Measurements from ENCODE around the gene SLC4A4. TPM values are rescaled to one million over a fixed set of nuclear protein-coding genes. Genes with fewer than 3 reads are reported as not detected.

Gene SLC4A4
- polyA plus RNA-seq, 3 donors = 72.6 to 73.7 (median 72.6) TPM

DNA sequence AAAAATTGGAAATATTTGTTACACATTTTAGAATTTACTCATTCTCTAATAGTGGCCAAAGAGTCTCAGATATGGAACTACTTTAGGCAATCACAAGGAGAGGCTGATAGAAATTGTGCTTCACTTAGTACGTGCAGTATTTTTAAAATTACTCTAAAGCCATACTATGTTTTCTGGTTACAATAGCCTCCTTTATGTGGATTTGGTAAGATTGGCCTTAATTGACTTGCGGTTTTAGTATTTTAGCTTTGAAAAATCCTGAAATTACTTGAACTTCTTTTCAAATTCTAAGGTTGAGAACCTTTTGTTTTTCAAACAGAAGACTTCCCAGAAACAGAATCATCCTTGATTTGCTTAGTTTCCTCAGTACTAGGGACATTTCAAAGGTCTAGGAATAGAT is 215.2 kb downstream of the SLC4A4 start:
- DNase-seq (ENCODE audit: extremely low read depth in 1 of 11, low read depth in 9 of 11, low spot score in 4 of 11) = no peak

DNA sequence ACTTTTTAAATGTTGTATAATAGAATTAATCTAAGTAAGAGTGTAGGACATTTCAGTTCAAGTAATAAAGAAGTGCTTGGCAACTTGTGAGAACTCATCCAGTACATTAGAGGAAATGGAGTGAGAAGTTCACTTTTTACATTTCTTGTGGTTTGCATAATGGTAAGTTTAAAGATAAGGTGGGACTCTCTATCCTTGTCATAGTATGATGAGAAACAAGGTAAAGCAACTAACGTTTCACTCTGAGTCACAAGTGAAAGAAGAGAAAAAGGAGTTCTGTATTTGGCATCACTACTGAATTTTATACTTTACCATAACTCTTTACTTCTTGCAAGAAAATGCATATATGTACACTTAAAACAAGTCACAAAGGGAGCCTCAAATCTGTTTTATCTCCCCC is 219.4 kb downstream of the SLC4A4 start:
- DNase-seq (ENCODE audit: extremely low read depth in 1 of 11, low read depth in 9 of 11, low spot score in 4 of 11) = no peak

DNA sequence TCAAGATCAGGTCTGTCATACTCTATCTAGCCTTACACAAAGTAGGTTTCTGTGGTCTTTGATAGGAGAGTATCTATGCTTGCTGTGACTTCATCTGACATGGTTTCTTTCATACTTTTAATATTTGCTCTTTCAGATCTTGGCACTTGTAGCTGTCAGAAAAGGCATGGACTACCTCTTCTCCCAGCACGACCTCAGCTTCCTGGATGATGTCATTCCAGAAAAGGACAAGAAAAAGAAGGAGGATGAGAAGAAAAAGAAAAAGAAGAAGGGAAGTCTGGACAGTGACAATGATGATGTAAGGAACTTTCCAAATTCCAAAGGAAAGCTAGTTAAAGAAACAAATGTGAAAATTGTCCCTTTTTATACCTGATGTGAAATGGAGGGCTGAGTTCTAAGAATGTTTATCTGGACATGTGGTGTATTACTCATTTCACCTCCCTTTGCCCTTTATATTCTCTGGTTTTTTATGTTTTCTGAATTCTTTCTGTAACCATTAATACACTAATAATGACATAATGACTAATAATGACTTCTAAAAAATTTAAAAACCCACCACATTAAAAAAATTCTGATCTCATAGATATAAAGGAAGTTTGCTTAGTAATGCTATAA is 221.2 kb downstream of the SLC4A4 start:
- no peak for DNase-seq (ENCODE audit: extremely low read depth in 1 of 11, low read depth in 9 of 11, low spot score in 4 of 11)

DNA sequence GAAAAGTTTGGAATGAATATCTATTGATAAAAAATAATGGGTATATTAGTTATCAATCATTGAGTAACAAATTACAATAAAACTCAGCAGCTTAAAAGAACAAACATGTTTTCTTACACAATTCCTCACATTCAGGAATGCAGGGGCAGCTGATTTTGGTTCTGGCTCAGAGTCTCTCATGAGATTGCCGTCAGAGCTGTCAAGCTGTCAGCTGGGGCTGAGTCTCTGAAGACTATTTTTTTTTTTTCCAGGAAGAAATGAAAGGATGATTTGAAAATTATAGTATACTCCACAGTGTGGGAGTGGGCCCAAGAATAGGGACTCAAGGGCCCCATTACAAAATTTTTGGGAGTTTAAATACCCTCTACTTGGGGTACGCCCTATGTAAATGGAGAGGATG is 226.0 kb downstream of the SLC4A4 start:
- no peak for DNase-seq (ENCODE audit: extremely low read depth in 1 of 11, low read depth in 9 of 11, low spot score in 4 of 11)

DNA sequence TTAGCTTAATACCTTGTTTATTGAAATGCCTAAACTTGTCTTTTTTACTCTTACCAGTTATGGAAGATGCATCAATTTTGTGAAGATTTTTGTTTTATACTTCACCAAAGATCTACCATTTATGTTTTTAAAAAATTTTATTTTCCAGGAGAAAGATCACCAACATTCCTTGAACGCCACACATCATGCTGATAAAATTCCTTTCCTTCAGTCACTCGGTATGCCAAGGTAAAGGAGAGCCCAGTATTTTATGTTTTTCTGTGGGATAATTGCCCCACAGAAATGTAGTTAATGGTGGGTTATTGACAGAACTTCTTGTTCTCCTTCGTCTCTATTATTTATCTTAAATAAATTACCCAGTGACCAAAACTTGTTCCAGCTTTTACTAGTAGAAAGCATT is 228.0 kb downstream of the SLC4A4 start:
- no peak for DNase-seq (ENCODE audit: extremely low read depth in 1 of 11, low read depth in 9 of 11, low spot score in 4 of 11)

DNA sequence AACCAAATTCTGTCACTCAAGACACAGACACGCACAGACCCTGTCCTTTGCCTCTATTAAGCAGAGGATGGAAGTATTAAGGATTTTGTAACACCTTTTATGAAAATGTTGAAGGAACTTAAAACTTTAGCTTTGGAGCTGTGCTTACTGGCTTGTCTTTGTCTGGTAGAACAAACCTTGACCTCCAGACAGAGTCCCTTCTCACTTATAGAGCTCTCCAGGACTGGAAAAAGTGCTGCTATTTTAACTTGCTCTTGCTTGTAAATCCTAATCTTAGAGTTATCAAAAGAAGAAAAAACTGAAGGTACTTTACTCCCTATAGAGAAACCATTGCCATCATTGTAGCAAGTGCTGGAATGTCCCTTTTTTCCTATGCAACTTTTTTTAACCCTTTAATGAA is 229.3 kb downstream of the SLC4A4 start:
- DNase-seq (ENCODE audit: extremely low read depth in 1 of 11, low read depth in 9 of 11, low spot score in 4 of 11) = no peak

DNA sequence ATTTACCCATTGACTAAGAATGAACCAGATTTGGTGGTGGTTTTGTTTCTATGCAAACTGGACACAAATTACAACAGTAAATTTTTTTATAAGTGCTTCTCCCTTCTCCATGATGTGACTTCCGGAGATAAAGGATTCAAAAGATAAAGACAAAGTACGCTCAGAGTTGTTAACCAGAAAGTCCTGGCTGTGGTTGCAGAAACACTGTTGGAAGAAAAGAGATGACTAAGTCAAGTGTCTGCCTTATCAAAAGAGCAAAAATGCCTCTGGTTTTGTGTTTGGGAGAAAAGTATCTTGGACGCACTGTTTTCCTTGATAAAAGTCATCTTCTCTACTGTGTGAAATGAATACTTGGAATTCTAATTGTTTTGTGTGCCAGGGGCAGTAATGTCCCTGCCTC is 231.7 kb downstream of the SLC4A4 start:
- DNase-seq (ENCODE audit: extremely low read depth in 1 of 11, low read depth in 9 of 11, low spot score in 4 of 11) = no peak

DNA sequence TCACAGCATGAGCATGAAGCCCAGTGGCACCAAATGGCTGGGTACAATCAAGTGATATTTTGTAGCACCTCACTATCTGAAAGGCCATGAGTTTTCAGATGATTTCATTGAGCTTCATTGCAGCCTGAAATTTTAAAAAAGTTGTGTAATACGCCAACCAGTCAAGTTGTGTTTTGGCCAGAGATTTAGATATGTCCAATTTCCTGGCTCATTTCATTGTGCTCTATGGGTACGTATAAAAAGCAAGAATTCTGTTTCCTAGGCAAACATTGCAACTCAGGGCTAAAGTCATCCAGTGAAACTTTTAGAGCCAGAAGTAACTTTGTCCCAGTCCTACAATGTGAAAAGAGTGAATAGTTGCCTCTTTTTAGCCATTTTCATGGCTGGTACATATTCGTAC is 232.5 kb downstream of the SLC4A4 start:
- no peak for DNase-seq (ENCODE audit: extremely low read depth in 1 of 11, low read depth in 9 of 11, low spot score in 4 of 11)

DNA sequence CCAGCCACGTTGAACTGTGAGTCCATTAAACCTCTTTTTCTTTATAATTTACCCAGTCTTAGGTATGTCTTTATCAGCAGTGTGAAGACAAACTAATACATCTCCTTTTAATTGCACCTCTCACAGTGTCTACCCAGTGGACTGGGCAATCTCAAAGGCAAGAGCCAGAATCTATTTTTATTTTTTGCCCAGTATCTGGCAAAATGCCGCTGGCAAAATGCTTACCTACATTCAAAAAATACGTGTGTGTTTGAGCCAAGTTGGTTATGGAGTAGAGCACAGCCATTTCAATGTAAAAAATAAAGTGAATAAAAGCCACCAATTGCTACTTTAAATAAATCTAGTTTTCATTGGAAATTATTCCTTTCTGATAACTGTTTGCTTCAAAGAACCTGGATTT is 245.2 kb downstream of the SLC4A4 start:
- no peak for DNase-seq (ENCODE audit: extremely low read depth in 1 of 11, low read depth in 9 of 11, low spot score in 4 of 11)

DNA sequence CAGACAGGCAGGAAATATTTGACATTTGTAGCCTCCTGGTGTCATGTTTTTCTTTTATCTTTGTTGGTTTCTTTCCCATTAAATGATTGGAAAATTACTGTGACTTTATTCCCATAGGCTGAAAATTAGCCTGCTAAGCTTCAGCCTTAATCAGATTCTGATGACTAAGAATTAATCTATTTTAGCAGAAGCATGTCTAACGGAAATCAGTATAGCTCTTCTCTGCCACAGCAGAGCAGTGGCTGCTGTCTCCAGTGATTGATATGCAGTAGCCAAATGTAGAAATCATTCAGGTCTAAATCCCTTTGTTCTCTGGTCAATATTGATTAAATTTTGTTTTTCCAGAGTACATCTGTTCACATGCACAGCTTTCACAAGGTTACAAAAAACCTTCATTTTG is 245.8 kb downstream of the SLC4A4 start:
- no peak for DNase-seq (ENCODE audit: extremely low read depth in 1 of 11, low read depth in 9 of 11, low spot score in 4 of 11)

DNA sequence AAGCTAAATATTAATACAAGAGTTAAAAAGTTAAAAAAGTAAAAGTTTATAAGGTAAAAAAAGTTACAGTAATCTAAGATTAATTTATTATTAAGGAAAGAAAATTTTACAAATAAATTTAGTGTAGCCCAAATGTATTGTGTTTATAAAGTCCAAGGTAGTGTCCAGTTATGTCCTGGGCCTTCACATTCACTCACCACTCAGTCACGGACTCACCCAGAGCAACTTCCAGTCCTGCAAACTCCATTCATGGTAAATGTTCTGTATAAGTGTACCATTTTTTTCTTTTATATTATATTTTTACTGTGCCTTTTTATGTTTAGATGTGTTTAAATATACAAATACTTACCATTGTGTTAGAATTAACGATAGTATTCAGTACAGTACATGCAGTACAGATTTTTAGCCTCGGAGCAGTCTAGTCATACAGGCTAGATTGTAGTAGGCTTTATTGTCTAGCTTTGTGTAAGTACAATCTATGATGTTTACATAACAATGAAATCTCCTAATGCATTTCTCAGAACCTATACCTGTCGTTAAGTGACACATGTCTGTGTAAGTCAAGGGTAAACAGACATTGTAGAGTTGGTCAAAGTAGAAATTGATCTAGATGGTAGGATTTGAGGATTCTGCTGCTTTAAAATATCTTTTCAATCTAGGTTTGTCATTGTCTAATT is 247.4 kb downstream of the SLC4A4 start:
- DNase-seq (ENCODE audit: extremely low read depth in 1 of 11, low read depth in 9 of 11, low spot score in 4 of 11) = no peak

DNA sequence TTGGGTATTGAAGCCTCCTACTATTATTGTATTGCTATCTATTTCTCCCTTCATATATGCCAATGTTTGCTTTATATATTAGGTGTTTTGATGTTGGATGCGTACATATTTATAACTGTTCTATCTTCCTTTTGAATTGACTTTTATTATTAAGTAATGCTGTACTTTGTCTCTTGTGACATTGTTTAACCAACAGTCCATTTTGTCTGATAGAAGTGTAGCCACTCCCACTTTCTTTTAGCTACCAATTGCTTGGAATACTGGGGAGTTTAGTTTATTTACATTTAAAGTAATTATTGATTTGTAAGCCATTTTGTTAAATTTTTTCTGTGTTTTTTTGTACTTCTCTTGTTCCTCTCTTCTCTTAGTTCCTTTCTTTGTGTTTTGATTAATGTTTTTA is 249.2 kb downstream of the SLC4A4 start:
- no peak for DNase-seq (ENCODE audit: extremely low read depth in 1 of 11, low read depth in 9 of 11, low spot score in 4 of 11)

DNA sequence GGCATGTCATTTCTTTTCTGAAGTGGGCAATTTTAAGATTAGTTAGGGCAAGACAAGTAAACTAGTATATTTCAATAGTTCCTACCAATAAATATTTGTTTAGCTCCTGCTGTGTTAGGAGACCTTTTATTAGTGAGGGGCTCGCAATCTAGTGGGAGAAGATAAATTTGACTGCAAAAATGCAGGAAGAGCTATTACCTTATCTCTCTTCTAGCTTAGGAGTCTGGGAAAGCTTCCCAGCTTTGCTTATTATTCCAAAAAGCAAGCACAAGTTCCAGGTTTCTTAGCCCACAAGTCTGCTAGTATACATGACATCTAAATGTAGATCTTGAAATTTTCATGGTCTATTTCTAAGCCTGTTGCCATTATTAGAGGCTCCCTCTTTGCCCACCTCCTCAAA is 254.0 kb downstream of the SLC4A4 start:
- no peak for DNase-seq (ENCODE audit: extremely low read depth in 1 of 11, low read depth in 9 of 11, low spot score in 4 of 11)

DNA sequence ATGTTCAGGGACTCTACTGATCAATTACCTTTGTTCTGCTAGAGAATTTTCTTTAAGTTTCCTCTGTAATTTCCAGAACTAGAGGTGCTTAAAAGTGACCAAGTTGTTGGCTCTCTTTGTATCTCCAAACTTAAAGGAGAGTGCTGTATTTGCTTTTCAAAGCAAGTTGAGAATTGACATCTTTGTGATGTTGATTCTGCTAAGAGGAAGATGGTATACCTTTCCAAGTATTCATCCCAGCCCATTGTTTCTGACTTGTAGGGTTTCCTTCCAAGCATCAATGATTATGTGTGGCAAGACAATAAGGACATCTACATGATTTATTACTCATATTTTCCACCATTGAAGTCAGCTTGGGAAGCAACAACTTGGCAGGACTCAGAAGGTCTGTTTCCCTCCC is 254.5 kb downstream of the SLC4A4 start:
- DNase-seq (ENCODE audit: extremely low read depth in 1 of 11, low read depth in 9 of 11, low spot score in 4 of 11) = no peak

DNA sequence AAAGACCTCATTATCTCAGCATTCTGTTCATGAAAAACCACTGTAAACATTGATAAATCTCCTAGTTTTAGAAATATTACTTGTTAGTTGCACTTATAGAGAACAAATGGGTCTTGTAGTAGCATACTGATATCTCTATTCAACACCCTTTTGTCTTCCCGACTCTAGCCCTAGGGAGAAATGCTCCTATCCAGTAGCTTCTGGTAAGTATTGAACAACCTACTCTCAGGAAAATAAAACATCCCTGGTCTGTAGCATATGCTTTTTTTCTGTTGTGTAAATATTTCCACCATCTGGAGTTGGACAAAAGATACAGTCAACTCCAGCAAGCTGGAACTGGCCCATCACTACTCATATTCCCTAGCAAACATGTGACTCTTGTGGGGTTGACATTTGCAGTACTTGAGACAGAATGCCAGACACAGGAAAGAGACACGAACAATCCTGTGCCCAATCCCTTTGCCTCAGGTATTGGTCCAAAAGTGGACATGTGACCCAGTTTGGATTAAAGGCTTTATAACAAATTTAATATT is 256.8 kb downstream of the SLC4A4 start:
- DNase-seq (ENCODE audit: extremely low read depth in 1 of 11, low read depth in 9 of 11, low spot score in 4 of 11) = no peak

DNA sequence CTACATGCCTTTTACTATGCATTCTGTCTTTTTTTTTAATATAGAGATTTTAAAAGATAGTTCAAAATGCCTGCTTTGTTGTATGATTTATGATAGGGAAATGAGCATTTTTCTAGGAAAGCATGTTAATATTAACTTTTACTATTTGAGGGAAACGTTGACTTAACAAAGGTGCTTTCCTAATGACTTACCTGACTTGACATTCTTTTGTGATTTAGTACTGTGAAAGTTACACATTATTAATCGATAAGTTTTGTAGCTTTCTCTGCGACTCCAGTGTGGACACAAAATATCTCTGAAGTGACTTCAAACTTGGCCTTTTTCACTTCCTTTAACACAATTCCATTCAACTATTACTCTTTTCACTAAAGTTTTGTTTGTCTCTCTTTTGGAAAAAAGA is 260.8 kb downstream of the SLC4A4 start:
- no peak for DNase-seq (ENCODE audit: extremely low read depth in 1 of 11, low read depth in 9 of 11, low spot score in 4 of 11)

DNA sequence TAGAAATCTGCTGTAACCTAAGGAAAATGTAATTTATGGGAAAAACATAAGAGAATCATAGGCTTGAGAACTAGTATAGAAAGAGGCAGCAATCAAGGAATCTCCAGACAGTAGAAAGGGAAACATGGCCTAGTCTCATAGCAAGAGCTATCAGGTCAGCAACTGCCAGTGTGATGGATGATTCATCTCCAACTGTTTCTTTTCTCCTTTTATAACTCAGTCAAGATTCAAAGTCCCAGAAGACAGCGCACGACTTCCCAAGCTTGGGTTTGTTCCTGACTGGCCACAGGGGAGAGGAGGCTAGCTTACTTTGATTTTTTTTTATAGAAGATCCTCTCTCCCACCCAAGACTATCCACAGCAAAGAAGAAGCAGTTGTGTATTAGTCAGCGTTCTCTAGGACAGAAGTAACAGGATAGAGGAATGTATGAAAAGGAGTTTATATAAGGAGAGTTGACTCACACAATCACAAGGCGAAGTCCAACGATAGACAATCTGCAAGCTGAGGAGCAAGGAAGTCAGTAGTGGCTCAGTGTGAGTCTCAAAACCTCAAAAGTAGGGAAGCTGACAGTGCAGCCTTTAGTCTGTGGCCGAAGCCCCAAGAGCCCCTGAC is 263.6 kb downstream of the SLC4A4 start:
- DNase-seq (ENCODE audit: extremely low read depth in 1 of 11, low read depth in 9 of 11, low spot score in 4 of 11) = no peak

DNA sequence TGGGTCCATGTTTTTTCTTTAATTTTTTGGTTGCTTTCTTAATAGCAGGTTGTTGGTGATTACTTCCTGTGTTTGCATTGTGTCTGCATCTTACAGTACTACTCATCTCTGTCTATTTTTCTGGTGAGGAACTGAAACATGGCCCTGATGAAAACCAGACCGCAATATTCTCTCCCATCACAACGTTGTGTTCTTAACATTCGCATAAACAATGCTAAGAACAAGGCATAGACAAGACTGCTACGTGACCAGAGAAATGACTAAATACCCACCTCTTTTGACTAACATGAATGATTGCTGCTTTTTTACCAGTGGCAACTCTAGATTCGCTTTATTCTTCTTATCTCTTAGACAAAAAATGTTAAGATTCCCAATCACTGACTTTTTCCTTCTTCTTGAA is 266.0 kb downstream of the SLC4A4 start:
- DNase-seq (ENCODE audit: extremely low read depth in 1 of 11, low read depth in 9 of 11, low spot score in 4 of 11) = no peak

DNA sequence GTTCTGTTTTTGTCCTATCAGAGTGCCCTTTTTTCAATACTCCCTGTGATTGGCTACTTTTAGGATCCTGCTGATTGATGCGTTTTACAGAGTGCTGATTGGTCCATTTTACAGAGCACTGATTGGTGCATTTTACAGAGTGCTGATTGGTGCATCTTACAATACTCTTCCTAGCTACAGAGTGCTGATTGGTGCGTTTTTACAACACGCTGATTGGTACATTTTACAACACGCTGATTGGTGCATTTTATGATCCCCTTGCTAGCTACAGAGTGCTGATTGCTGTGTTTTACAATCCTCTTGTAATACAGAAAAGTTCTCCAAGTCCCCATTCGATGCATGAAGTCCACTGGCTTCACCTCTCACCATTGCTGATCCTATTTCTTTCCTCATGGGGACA is 268.3 kb downstream of the SLC4A4 start:
- no peak for DNase-seq (ENCODE audit: extremely low read depth in 1 of 11, low read depth in 9 of 11, low spot score in 4 of 11)

DNA sequence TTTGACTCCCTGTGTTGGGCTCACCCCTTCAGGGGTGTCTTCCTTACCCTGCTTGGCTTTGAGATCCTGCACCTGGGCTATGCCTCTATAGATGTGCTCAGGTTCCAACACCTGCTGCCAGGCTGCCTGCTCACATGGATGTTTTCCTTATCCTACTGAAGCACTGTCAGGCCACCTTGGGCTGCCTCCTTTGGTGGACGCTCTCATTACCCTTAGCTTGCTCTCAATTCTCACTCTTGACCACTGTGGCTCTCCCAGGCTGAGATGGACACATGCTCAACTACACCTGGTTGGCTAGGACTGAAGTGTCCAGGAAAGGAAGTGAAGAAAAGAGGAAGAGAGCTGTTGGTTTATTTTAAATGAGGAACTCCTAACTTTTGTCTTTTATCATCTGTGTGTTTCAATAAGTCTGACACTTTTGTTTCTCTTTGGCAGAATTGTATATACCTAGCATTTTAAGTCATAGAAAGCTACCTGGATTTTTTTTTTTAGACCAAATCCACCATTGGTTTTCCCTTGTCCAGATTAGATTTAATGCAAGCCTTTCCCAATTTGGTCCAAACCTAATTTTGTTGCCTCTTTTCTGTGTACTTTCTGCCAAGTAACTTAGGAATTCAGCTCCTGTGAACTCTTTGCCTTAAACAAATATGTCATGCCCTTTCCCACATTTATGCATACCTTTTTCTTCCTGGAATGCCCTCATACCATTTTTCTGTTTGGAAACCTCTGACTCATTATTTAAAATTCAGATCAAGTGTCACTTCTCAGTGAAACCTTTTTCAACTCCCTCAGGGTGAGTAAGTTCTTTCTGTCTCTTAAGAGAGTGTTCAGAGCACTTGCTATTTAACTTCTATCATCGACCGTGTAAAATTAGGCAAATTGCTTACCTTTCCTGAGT is 269.2 kb downstream of the SLC4A4 start:
- DNase-seq (ENCODE audit: extremely low read depth in 1 of 11, low read depth in 9 of 11, low spot score in 4 of 11) = no peak

Data from renal cortex interstitium (tissue), 11 donors.